ENCODE results near the gene PRR11. TPM values are rescaled to one million over a fixed set of nuclear protein-coding genes. Genes with fewer than 3 reads are reported as not detected.
"Not testable (repeated sequence)": the region's sequence is repeated elsewhere in the genome, so short reads cannot be mapped to it uniquely, and the experiment has no call there.

Gene PRR11
- 40.6 and 48.8 TPM in 2 replicates for total RNA-seq

GRCh38 chr17:59155439-59156177, at the start of gene PRR11:
Gene PRR11, plus strand, starts transcription at chr17:59155746. Its CDS starts 14,007 bp downstream, at chr17:59169753.
- intact Hi-C loops (cut with micrococcal nuclease) = loop anchor here (1.0 to 5.0 kb wide), 15 partner anchors 49 to 1305 kb away; partner anchors contain the start of genes CLTC, GDPD1, MRPS23 and PTRH2

GRCh38 chr17:59105852-59106462, 49.6 kb upstream of the PRR11 start:
- intact Hi-C loops (cut with micrococcal nuclease) = loop anchor here (1.0 to 10.0 kb wide), 14 partner anchors 49 to 1571 kb away; partner anchors contain the start of genes BCAS3, CLTC, DHX40 and GDPD1

- intact Hi-C loops (cut with micrococcal nuclease) = loop anchor here (1.0 to 10.0 kb wide), 16 partner anchors 49 to 1571 kb away; partner anchors contain the start of genes BCAS3, CLTC, DHX40 and GDPD1
Observed at GRCh38 chr17:59106463-59107305, 48.9 kb upstream of the PRR11 start, which contains the start of gene TRIM37. Gene TRIM37, minus strand, starts transcription at chr17:59106880. Its CDS starts 419 bp downstream, at chr17:59106461.

- intact Hi-C loops (cut with micrococcal nuclease) = loop anchor here (1.0 to 10.0 kb wide), 8 partner anchors 414 to 1570 kb away; partner anchors contain the start of genes BCAS3, DHX40, HEATR6 and MTMR4
Observed at GRCh38 chr17:59107306-59107670, 48.3 kb upstream of the PRR11 start.

GRCh38 chr17:59108400-59109102, 47.0 kb upstream of the PRR11 start:
- intact Hi-C loops (cut with micrococcal nuclease) = loop anchor here (5.0 to 10.0 kb wide), 4 partner anchors 459 to 1569 kb away; partner anchors contain the start of genes BCAS3, DHX40 and USP32

GRCh38 chr17:59110973-59111372, 44.6 kb upstream of the PRR11 start:
- intact Hi-C loops (cut with micrococcal nuclease) = no loop called here

- intact Hi-C loops (cut with micrococcal nuclease) = no loop called here
Observed at GRCh38 chr17:59111539-59111938, 44.0 kb upstream of the PRR11 start.

GRCh38 chr17:59115474-59115873, 40.1 kb upstream of the PRR11 start:
- intact Hi-C loops (cut with micrococcal nuclease) = no loop called here

- intact Hi-C loops (cut with micrococcal nuclease) = no loop called here
Observed at GRCh38 chr17:59121901-59122480, 33.6 kb upstream of the PRR11 start.

GRCh38 chr17:59124665-59125064, 30.9 kb upstream of the PRR11 start:
- intact Hi-C loops (cut with micrococcal nuclease) = no loop called here

- intact Hi-C loops (cut with micrococcal nuclease) = no loop called here
Observed at GRCh38 chr17:59126809-59127417, 28.6 kb upstream of the PRR11 start.

GRCh38 chr17:59129814-59130213, 25.7 kb upstream of the PRR11 start:
- intact Hi-C loops (cut with micrococcal nuclease) = no loop called here

GRCh38 chr17:59131131-59131530, 24.4 kb upstream of the PRR11 start:
- intact Hi-C loops (cut with micrococcal nuclease) = no loop called here

- intact Hi-C loops (cut with micrococcal nuclease) = not testable (repeated sequence)
Observed at GRCh38 chr17:59138339-59138738, 17.2 kb upstream of the PRR11 start.

GRCh38 chr17:59139939-59140338, 15.6 kb upstream of the PRR11 start:
- intact Hi-C loops (cut with micrococcal nuclease) = no loop called here

GRCh38 chr17:59141860-59142259, 13.7 kb upstream of the PRR11 start:
- intact Hi-C loops (cut with micrococcal nuclease) = no loop called here

GRCh38 chr17:59145571-59146096, 9.9 kb upstream of the PRR11 start:
- intact Hi-C loops (cut with micrococcal nuclease) = no loop called here

- intact Hi-C loops (cut with micrococcal nuclease) = no loop called here
Observed at GRCh38 chr17:59149051-59149450, 6.5 kb upstream of the PRR11 start.

GRCh38 chr17:59149841-59150511, 5.6 kb upstream of the PRR11 start:
- intact Hi-C loops (cut with micrococcal nuclease) = no loop called here

Data from T-helper 1 cell treated with Interleukin-12 subunit alpha and Interleukin-12 subunit beta and Interleukin-4 antibody, amounts not matched to agents 30 ng/mL and 1 ng/mL, for 36 hours (primary cell).